ENCODE data around the gene CCDC185.
A peak's percentile ranks its signal among the peaks of the same experiment; 100 is the strongest.

Gene CCDC185

DNA sequence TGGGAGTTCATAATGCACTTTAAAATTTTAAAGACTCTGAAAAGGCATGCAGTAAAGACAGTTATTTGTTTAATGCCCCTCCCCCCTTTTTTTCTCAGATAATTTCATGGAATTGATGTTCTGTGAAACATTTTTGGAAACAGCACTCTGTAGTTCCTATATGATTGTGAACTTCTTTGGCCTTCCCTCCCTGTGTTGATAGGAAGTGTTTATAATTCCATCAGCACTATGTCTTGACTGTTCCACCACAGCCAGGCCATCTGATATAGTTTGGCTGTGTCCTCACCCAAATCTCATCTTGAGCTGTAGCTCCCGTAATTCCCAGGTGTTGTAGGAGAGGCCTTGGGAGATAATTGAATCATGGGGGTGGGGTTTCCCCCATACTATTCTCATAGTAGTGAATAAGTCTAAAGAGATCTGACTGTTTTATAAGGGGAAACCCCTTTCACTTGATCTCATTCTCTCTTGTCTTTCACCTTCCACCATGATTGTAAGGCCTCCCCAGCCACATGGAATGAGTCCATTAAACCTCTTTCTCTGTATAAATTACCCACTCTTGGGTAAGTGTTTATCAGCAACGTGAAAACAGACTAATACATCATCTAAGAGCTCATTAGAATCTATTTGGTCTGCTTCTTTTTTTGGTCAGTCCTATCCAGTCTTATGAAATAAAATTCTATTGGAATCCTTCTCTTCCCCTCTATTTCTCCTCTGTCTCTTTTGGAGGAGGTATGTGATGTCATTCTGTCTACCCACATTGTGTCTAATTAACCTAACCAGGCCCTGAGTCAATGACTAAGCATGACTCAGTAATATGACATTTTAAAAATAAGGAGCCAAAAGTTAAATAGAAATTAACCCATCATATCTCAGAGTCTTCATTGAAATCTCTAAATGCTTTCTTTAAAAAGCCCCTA lies 8.9 kb downstream of the CCDC185 start (continued):
- TF ChIP-seq ZNF202 (tag by site-specific recombination; IDR thresholded peaks at IDR 0.05; ENCODE audit: borderline replicate concordance) (no peak), WT1 (tag by site-specific recombination; IDR thresholded peaks at IDR 0.05) (no peak), ZNF19 (tag by site-specific recombination; IDR thresholded peaks at IDR 0.05; ENCODE audit: low read depth) (no peak), ZNF670 (tag by site-specific recombination; IDR thresholded peaks at IDR 0.05; ENCODE audit: low read depth) (no peak), ZNF10 (tag by site-specific recombination; IDR thresholded peaks at IDR 0.05) (no peak), ZFHX2 (tag by site-specific recombination; conservative IDR thresholded peaks at IDR 0.05) (peak; percentile 58), ZSCAN23 (tag by site-specific recombination; IDR thresholded peaks at IDR 0.05) (no peak), ZNF23 (tag by site-specific recombination; IDR thresholded peaks at IDR 0.05; ENCODE audit: borderline replicate concordance) (no peak), ZNF660 (tag by site-specific recombination; IDR thresholded peaks at IDR 0.05) (peak; percentile 75; the same call in 1 of the 2 replicates), ZNF2 (tag by site-specific recombination; IDR thresholded peaks at IDR 0.05) (no peak), SCRT2 (tag by site-specific recombination; IDR thresholded peaks at IDR 0.05) (no peak), ZNF223 (tag by site-specific recombination; IDR thresholded peaks at IDR 0.05) (no peak), ZNF394 (tag by site-specific recombination; IDR thresholded peaks at IDR 0.05; ENCODE audit: borderline replicate concordance) (no peak), REPIN1 (tag by site-specific recombination; IDR thresholded peaks at IDR 0.05; ENCODE audit: low read depth) (no peak), BCL11B (tag by site-specific recombination; IDR thresholded peaks at IDR 0.05; ENCODE audit: low read depth) (no peak), ZNF521 (tag by site-specific recombination; IDR thresholded peaks at IDR 0.05) (no peak), ZNF350 (tag by site-specific recombination; IDR thresholded peaks at IDR 0.05) (no peak), TCF7L2 (IDR thresholded peaks at IDR 0.05; ENCODE audit: borderline replicate concordance, low read depth, low read length) (no peak), ZNF677 (tag by site-specific recombination; IDR thresholded peaks at IDR 0.05) (no peak), ZNF791 (tag by site-specific recombination; IDR thresholded peaks at IDR 0.05) (no peak), ZNF596 (tag by site-specific recombination; IDR thresholded peaks at IDR 0.05) (no peak), ZNF341 (tag by site-specific recombination; IDR thresholded peaks at IDR 0.05; ENCODE audit: low read depth) (no peak), ZNF174 (tag by site-specific recombination; IDR thresholded peaks at IDR 0.05) (no peak), ZNF114 (tag by site-specific recombination; IDR thresholded peaks at IDR 0.05) (no peak), HOXD13 (CRISPR knock-in tag; IDR thresholded peaks at IDR 0.05; ENCODE audit: borderline replicate concordance) (no peak), ZNF558 (tag by site-specific recombination; IDR thresholded peaks at IDR 0.05) (0 out of 2 replicates have a peak, but pooled peaks have one; percentile 19), PRDM1 (tag by site-specific recombination; IDR thresholded peaks at IDR 0.05) (peak; percentile 54), ZNF24 (tag by site-specific recombination; IDR thresholded peaks at IDR 0.05) (no peak), EGR2 (tag by site-specific recombination; IDR thresholded peaks at IDR 0.05; ENCODE audit: low read depth) (0 out of 2 replicates have a peak, but pooled peaks have one; percentile 26), SP7 (tag by site-specific recombination; IDR thresholded peaks at IDR 0.05) (peak; percentile 47; the same call in 1 of the 2 replicates)
- TF ChIP-seq, protein P1, sequence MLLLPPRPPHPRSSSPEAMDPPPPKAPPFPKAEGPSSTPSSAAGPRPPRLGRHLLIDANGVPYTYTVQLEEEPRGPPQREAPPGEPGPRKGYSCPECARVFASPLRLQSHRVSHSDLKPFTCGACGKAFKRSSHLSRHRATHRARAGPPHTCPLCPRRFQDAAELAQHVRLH (tag by site-specific recombination; IDR thresholded peaks at IDR 0.05) = no peak
- TF ChIP-seq, protein P2, sequence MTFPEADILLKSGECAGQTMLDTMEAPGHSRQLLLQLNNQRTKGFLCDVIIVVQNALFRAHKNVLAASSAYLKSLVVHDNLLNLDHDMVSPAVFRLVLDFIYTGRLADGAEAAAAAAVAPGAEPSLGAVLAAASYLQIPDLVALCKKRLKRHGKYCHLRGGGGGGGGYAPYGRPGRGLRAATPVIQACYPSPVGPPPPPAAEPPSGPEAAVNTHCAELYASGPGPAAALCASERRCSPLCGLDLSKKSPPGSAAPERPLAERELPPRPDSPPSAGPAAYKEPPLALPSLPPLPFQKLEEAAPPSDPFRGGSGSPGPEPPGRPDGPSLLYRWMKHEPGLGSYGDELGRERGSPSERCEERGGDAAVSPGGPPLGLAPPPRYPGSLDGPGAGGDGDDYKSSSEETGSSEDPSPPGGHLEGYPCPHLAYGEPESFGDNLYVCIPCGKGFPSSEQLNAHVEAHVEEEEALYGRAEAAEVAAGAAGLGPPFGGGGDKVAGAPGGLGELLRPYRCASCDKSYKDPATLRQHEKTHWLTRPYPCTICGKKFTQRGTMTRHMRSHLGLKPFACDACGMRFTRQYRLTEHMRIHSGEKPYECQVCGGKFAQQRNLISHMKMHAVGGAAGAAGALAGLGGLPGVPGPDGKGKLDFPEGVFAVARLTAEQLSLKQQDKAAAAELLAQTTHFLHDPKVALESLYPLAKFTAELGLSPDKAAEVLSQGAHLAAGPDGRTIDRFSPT (tag by site-specific recombination; IDR thresholded peaks at IDR 0.05) = 0 out of 2 replicates have a peak, but pooled peaks have one; percentile 31
- TF ChIP-seq, protein P3, sequence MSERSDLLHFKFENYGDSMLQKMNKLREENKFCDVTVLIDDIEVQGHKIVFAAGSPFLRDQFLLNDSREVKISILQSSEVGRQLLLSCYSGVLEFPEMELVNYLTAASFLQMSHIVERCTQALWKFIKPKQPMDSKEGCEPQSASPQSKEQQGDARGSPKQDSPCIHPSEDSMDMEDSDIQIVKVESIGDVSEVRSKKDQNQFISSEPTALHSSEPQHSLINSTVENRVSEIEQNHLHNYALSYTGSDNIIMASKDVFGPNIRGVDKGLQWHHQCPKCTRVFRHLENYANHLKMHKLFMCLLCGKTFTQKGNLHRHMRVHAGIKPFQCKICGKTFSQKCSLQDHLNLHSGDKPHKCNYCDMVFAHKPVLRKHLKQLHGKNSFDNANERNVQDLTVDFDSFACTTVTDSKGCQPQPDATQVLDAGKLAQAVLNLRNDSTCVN (tag by site-specific recombination; optimal IDR thresholded peaks at IDR 0.05) = no peak
- TF ChIP-seq, protein P4, sequence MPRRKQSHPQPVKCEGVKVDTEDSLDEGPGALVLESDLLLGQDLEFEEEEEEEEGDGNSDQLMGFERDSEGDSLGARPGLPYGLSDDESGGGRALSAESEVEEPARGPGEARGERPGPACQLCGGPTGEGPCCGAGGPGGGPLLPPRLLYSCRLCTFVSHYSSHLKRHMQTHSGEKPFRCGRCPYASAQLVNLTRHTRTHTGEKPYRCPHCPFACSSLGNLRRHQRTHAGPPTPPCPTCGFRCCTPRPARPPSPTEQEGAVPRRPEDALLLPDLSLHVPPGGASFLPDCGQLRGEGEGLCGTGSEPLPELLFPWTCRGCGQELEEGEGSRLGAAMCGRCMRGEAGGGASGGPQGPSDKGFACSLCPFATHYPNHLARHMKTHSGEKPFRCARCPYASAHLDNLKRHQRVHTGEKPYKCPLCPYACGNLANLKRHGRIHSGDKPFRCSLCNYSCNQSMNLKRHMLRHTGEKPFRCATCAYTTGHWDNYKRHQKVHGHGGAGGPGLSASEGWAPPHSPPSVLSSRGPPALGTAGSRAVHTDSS (tag by site-specific recombination; IDR thresholded peaks at IDR 0.05) = no peak

All from HEK293 (cell line).